Measurements from ENCODE around the gene MARS1.

DNA sequence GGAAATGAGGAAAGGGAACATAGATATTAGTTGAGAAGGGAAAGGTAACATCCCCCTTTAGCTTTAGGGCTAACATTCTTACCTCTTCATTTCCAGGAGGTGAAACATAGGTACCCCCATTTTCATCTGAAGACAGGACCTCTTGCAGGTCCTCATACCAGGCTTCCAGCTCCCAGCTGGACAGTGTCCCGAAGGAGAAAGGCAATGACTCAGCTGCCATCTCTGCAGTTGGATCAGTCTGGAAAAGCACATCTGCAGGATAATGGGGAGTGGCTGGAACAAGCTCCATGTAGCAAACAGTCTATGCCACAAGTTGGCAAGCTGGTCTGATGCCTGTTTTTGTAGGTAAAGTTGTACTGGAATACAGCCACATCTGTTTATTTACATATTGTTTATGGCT, 29.3 kb downstream of the MARS1 start:
- no peak for TF ChIP-seq POLR2A (IDR thresholded peaks at IDR 0.05)
- TF ChIP-seq, protein P1, sequence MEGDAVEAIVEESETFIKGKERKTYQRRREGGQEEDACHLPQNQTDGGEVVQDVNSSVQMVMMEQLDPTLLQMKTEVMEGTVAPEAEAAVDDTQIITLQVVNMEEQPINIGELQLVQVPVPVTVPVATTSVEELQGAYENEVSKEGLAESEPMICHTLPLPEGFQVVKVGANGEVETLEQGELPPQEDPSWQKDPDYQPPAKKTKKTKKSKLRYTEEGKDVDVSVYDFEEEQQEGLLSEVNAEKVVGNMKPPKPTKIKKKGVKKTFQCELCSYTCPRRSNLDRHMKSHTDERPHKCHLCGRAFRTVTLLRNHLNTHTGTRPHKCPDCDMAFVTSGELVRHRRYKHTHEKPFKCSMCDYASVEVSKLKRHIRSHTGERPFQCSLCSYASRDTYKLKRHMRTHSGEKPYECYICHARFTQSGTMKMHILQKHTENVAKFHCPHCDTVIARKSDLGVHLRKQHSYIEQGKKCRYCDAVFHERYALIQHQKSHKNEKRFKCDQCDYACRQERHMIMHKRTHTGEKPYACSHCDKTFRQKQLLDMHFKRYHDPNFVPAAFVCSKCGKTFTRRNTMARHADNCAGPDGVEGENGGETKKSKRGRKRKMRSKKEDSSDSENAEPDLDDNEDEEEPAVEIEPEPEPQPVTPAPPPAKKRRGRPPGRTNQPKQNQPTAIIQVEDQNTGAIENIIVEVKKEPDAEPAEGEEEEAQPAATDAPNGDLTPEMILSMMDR (IDR thresholded peaks at IDR 0.05): no peak

All from esophagus squamous epithelium (tissue), 4 donors.